Stomach (tissue), 9 donors: ENCODE data around the gene HOXD8. TPM values are rescaled to one million over a fixed set of nuclear protein-coding genes. Genes with fewer than 3 reads are reported as not detected.

Experiments
- DNase-seq, 2 donors: peaks; one replicate each; pipeline versions ENCODE4 v3.0.0 to v3.0.0-alpha.2; 2013 to 2019
- H3K27ac ChIP-seq, 5 donors: fragments of 200-600 bp in 4 of 5; sonication (generic) in 4 of 5; one replicate each; pipeline ENCODE4 v1.5.1; 2013 to 2019; ENCODE audit warnings: mild to moderate bottlenecking in 1 of 5, moderate library complexity in 1 of 5
- H3K27me3 ChIP-seq, 3 donors: fragments of 200-600 bp; sonication (generic); one replicate each; pipeline ENCODE4 v1.5.1; 2017 to 2019; ENCODE audit warnings: mixed run types in 1 of 3
- H3K36me3 ChIP-seq, 4 donors: fragments of 200-600 bp; sonication (generic); 1 replicate in 3 of 4; 2 replicates in 1 of 4; pipeline ENCODE4 v1.5.1; 2016 to 2019
- H3K4me1 ChIP-seq, 4 donors: fragments of 200-600 bp; sonication (generic); one replicate each; pipeline ENCODE4 v1.5.1; 2016 to 2019
- H3K4me3 ChIP-seq, 4 donors: fragments of 200-600 bp; sonication (generic) in 3 of 4; one replicate each; pipeline ENCODE4 v1.5.1; 2016 to 2019; ENCODE audit warnings: mild to moderate bottlenecking in 1 of 4
- H3K9me3 ChIP-seq, 4 donors: fragments of 200-600 bp; sonication (generic); one replicate each; pipeline ENCODE4 v1.5.1; 2016 to 2019
- CTCF ChIP-seq, 7 experiments: fragments of 450-650 bp in 4 of 7; fragments of 200-600 bp in 3 of 7; sonication (generic) in 3 of 7; IDR thresholded peaks; one replicate each; pipeline ENCODE4 v1.5.1; 2016 to 2019; ENCODE audit warnings: antibody characterized with exemption in 7 of 7, control low read depth in 2 of 7, mild to moderate bottlenecking in 1 of 7
- EP300 ChIP-seq: sonication (generic); formaldehyde crosslinking; IDR thresholded peaks from one replicate; pipeline ENCODE4 v1.6.1; 2017; ENCODE audit warnings: antibody characterized with exemption
- POLR2A ChIP-seq, 4 donors: fragments of 450-650 bp; IDR thresholded peaks; one replicate each; pipeline ENCODE4 v1.6.1; 2016; ENCODE audit warnings: antibody characterized with exemption in 4 of 4, control low read depth in 2 of 4, mild to moderate bottlenecking in 1 of 4, moderate library complexity in 1 of 4
- POLR2AphosphoS5 ChIP-seq, 3 donors: sonication (generic); formaldehyde crosslinking; IDR thresholded peaks; one replicate each; pipeline ENCODE4 v1.6.1; 2016; ENCODE audit warnings: antibody characterized with exemption in 3 of 3
- WGBS, 5 donors: extraction: QIAGEN DNeasy Blood & Tissue Kit in 3 of 5; methylation state at CpG; one replicate each; pipeline versions ENCODE4 v1.1.5 to v1.1.7; 2013 to 2018; 5-methylcytosine and 5-hydroxymethylcytosine counted together
- intact Hi-C: fragments of 100-400 bp; cut with DNase I; formaldehyde crosslinking; loops from one replicate; pipeline ENCODE4 v1.15.1; 2023; ENCODE audit warnings: low total_unique reads
- polyA plus RNA-seq, 3 donors: library from polyadenylated mRNA; stranded (reverse); fragments of 200-250 nt; gene quantifications; one replicate each; pipeline ENCODE4 v1.2.3, GENCODE V29; 2013
- small RNA-seq, 4 donors: library from RNA; depleted of rRNA; stranded (forward); fragments of <200 nt; gene quantifications; one replicate each; pipeline ENCODE3, GENCODE V24; 2016
- total RNA-seq, 5 donors: library from RNA; depleted of rRNA; stranded (reverse); fragments of >200 nt; gene quantifications; one replicate each; pipeline versions ENCODE4 v1.1.0 to v1.2.3, GENCODE V29; 2014 to 2016
- donor health status: healthy with polysubstance abuse.
- donor health status: Bipolar disorder and iron deficiency.
- donor health status: healthy.

HOXD8 gene
- total and polyA plus RNA-seq, 8 donors: 0.58 to 15.9 (median 1.8) TPM; not detected in 2

GRCh38 chr2:176178038-176178756 is 48.7 kb downstream of the HOXD8 start:
- TF ChIP-seq CTCF (IDR thresholded peaks at IDR 0.05): no peak
- TF ChIP-seq POLR2AphosphoS5 (IDR thresholded peaks at IDR 0.05): no peak
- TF ChIP-seq POLR2A (IDR thresholded peaks at IDR 0.05): no peak
- no peak for TF ChIP-seq EP300
- H3K9me3 ChIP-seq: no peaks in the 10 kb centered on the region
- intact Hi-C loops: no loop called here
- peak overlapping the region; percentile 19 to 26 (median 25) for H3K4me3 ChIP-seq
- H3K27me3 ChIP-seq: peaks cover 23 to 100% (median 57%) of the 10 kb centered on the region in 3 donors
- H3K27ac ChIP-seq: peak overlapping the region; percentile 29 to 56 (median 50)
- peaks cover 0 to 27% (median 18%) of the 10 kb centered on the region in 4 donors for H3K4me1 ChIP-seq
- WGBS, 5 donors: 2 to 6% (median 2%) methylated on average over 26 to 68 of the region's 68 CpGs
- DNase-seq: peak in 1 of 2 donors; percentile 56
- H3K36me3 ChIP-seq: no peaks in the 10 kb centered on the region

- WGBS, 5 donors: 17 to 24% (median 18%) methylated on average over 7 of the region's 7 CpGs
- Histone ChIP-seq H3K4me1 (peaks cover 0 to 27% (median 18%) of the 10 kb centered on the region in 4 donors), H3K36me3 (no peaks in the 10 kb centered on the region), H3K27ac (peak overlapping the region in 4 of 5 donors; percentile 29 to 56 (median 40)), H3K27me3 (peaks cover 21 to 100% (median 52%) of the 10 kb centered on the region in 3 donors), H3K4me3 (peak overlapping the region in 2 of 4 donors; percentile 19 to 26), H3K9me3 (no peaks in the 10 kb centered on the region)
- TF ChIP-seq POLR2AphosphoS5 (IDR thresholded peaks at IDR 0.05) (no peak), EP300 (no peak), POLR2A (IDR thresholded peaks at IDR 0.05) (no peak), CTCF (IDR thresholded peaks at IDR 0.05) (no peak)
- intact Hi-C loops: no loop called here
- DNase-seq: no peak
Measured at GRCh38 chr2:176178757-176179295, 49.3 kb downstream of the HOXD8 start.

GRCh38 chr2:176181551-176181950 is 52.0 kb downstream of the HOXD8 start:
- WGBS, 5 donors: 69 to 79% (median 71%) methylated on average over 3 of the region's 3 CpGs
- TF ChIP-seq CTCF (IDR thresholded peaks at IDR 0.05) (no peak), POLR2A (IDR thresholded peaks at IDR 0.05) (no peak), POLR2AphosphoS5 (IDR thresholded peaks at IDR 0.05) (no peak), EP300 (no peak)
- intact Hi-C loops: no loop called here

More at GRCh38 chr2:176181551-176181950, 52.0 kb downstream of the HOXD8 start:
- no peaks in the 10 kb centered on the region for H3K9me3 ChIP-seq
- peaks cover 0 to 14% (median 7%) of the 10 kb centered on the region in 4 donors for H3K4me1 ChIP-seq
- no peaks in the 10 kb centered on the region for H3K36me3 ChIP-seq
- DNase-seq: no peak
- no peak overlapping the region for H3K4me3 ChIP-seq
- H3K27me3 ChIP-seq: peaks cover 12 to 100% (median 50%) of the 10 kb centered on the region in 3 donors
- H3K27ac ChIP-seq: no peak overlapping the region

Small RNA genes within 50 kb of the gene (small RNA-seq; reads per million reads assigned to genes)
- gene MIR10B: 100,137 to 166,669 (median 102,753) reads per million in 4 donors

Other genes with a start within 250 kb of the HOXD8 start
- 10 to 100 TPM in 4 of 5 donors, 1 to 10 TPM in 1; 4.9 to 29.0 (median 13.3) TPM for gene LNPK, start 127.4 kb upstream of the HOXD8 start, total RNA-seq
- gene LNPK, start 127.4 kb upstream of the HOXD8 start, polyA plus RNA-seq: 1 to 10 TPM; 1.8 to 2.7 (median 1.8) TPM
- not detected for gene EVX2, start 45.7 kb upstream of the HOXD8 start, total RNA-seq
- not detected for gene EVX2, start 45.7 kb upstream of the HOXD8 start, polyA plus RNA-seq
- not detected for gene HOXD13, start 37.0 kb upstream of the HOXD8 start, total RNA-seq
- gene HOXD13, start 37.0 kb upstream of the HOXD8 start, polyA plus RNA-seq: not detected
- not detected for gene HOXD12, start 29.9 kb upstream of the HOXD8 start, total RNA-seq
- not detected for gene HOXD12, start 29.9 kb upstream of the HOXD8 start, polyA plus RNA-seq
- not detected for gene HOXD11, start 22.4 kb upstream of the HOXD8 start, total RNA-seq
- gene HOXD11, start 22.4 kb upstream of the HOXD8 start, polyA plus RNA-seq: not detected
- 1 to 10 TPM in 1 of 5 donors, not detected in 4; 2.6 TPM for gene HOXD10, start 12.9 kb upstream of the HOXD8 start, total RNA-seq
- not detected for gene HOXD10, start 12.9 kb upstream of the HOXD8 start, polyA plus RNA-seq
- under 1 TPM in 1 of 5 donors, not detected in 4; 0.18 TPM for gene HOXD9, start 7.0 kb upstream of the HOXD8 start, total RNA-seq
- gene HOXD9, start 7.0 kb upstream of the HOXD8 start, polyA plus RNA-seq: under 1 TPM; 0.31 to 0.76 (median 0.68) TPM
- 1 to 10 TPM in 2 of 5 donors, not detected in 3; 2.4 to 9.6 TPM for gene HOXD4, start 21.8 kb downstream of the HOXD8 start, total RNA-seq
- gene HOXD4, start 21.8 kb downstream of the HOXD8 start, polyA plus RNA-seq: under 1 TPM in 2 of 3 donors, not detected in 1; 0.25 to 0.75 TPM
- gene HOXD3, start 27.6 kb downstream of the HOXD8 start, total RNA-seq: 10 to 100 TPM in 1 of 5 donors, 1 to 10 TPM in 2, not detected in 2; 1.5 to 11.0 (median 2.5) TPM
- 1 to 10 TPM in 1 of 3 donors, under 1 TPM in 2; 0.44 to 2.7 (median 0.78) TPM for gene HOXD3, start 27.6 kb downstream of the HOXD8 start, polyA plus RNA-seq
- gene HOXD1, start 59.0 kb downstream of the HOXD8 start, total RNA-seq: under 1 TPM in 1 of 5 donors, not detected in 4; 0.18 TPM
- under 1 TPM in 2 of 3 donors, not detected in 1; 0.12 to 0.23 TPM for gene HOXD1, start 59.0 kb downstream of the HOXD8 start, polyA plus RNA-seq
- gene MTX2, start 139.7 kb downstream of the HOXD8 start, total RNA-seq: 100 to 1,000 TPM in 2 of 5 donors, 10 to 100 TPM in 3; 12.2 to 150 (median 22.4) TPM
- gene MTX2, start 139.7 kb downstream of the HOXD8 start, polyA plus RNA-seq: 10 to 100 TPM; 36.2 to 47.9 (median 38.0) TPM